HEK293 (cell line): Measurements from ENCODE around the gene ELAVL2.

ENCODE experiments used
- GLI2 ChIP-seq: fragments of 450-650 bp; formaldehyde crosslinking; IDR thresholded peaks from 2 replicates; pipeline ENCODE4; 2017; ENCODE audit warnings: missing biosample characterization, missing genetic modification characterization, low read depth, borderline replicate concordance
- SALL2 ChIP-seq: fragments of 450-650 bp; formaldehyde crosslinking; IDR thresholded peaks from 2 replicates; pipeline ENCODE4 v1.5.0; 2017; ENCODE audit warnings: missing biosample characterization, mild to moderate bottlenecking, missing genetic modification characterization, borderline replicate concordance
- SETDB1 ChIP-seq: IDR thresholded peaks from one replicate; pipeline ENCODE4 v1.6.1; 2017; ENCODE audit warnings: mild to moderate bottlenecking, low read length, moderate library complexity, mixed read lengths; ENCODE audit not compliant: insufficient read length
- SP2 ChIP-seq: fragments of 450-650 bp; formaldehyde crosslinking; IDR thresholded peaks from 2 replicates; pipeline ENCODE4 v1.5.1; 2016; ENCODE audit warnings: missing biosample characterization, missing genetic modification characterization
- SP3 ChIP-seq: fragments of 450-650 bp; formaldehyde crosslinking; IDR thresholded peaks from 2 replicates; pipeline ENCODE4 v1.5.1; 2016; ENCODE audit warnings: missing biosample characterization, missing genetic modification characterization
- ZNF112 ChIP-seq: fragments of 450-650 bp; formaldehyde crosslinking; IDR thresholded peaks from 2 replicates; pipeline ENCODE4 v1.5.0; 2017; ENCODE audit warnings: missing biosample characterization, missing genetic modification characterization
- ZNF121 ChIP-seq: fragments of 450-650 bp; formaldehyde crosslinking; IDR thresholded peaks from 2 replicates; pipeline ENCODE4 v1.5.1; 2016; ENCODE audit warnings: missing biosample characterization, missing genetic modification characterization
- ZNF132 ChIP-seq: fragments of 450-650 bp; formaldehyde crosslinking; IDR thresholded peaks from 2 replicates; pipeline ENCODE4 v1.5.1; 2017; ENCODE audit warnings: missing biosample characterization, missing genetic modification characterization, borderline replicate concordance
- ZNF16 ChIP-seq: fragments of 450-650 bp; formaldehyde crosslinking; IDR thresholded peaks from 2 replicates; pipeline ENCODE4 v1.5.1; 2016; ENCODE audit warnings: low read depth, missing biosample characterization, missing genetic modification characterization
- ZNF169 ChIP-seq: fragments of 450-650 bp; formaldehyde crosslinking; IDR thresholded peaks from 2 replicates; pipeline ENCODE4 v1.5.1; 2016; ENCODE audit warnings: missing biosample characterization, missing genetic modification characterization
- ZNF274 ChIP-seq, 2 experiments: fragments of 200-500 bp in 1 of 2; fragments of 450-650 bp in 1 of 2; sonication (Bioruptor generic) in 1 of 2; formaldehyde crosslinking in 1 of 2; IDR thresholded peaks; 2 replicates each; pipeline versions ENCODE4 v1.5.1 to v1.6.1; 2014 to 2016; ENCODE audit warnings: borderline replicate concordance in 1 of 2, inconsistent platforms in 1 of 2, low read length in 1 of 2, missing biosample characterization in 1 of 2, missing genetic modification characterization in 1 of 2
- ZNF366 ChIP-seq: fragments of 450-650 bp; formaldehyde crosslinking; conservative IDR thresholded peaks from 2 replicates; pipeline ENCODE4 v1.5.1; 2016; ENCODE audit warnings: missing biosample characterization, missing genetic modification characterization
- ZNF391 ChIP-seq: fragments of 450-650 bp; formaldehyde crosslinking; IDR thresholded peaks from 2 replicates; pipeline ENCODE4 v1.5.1; 2016; ENCODE audit warnings: low read depth, missing biosample characterization, missing genetic modification characterization, borderline replicate concordance
- ZNF394 ChIP-seq: fragments of 450-650 bp; formaldehyde crosslinking; IDR thresholded peaks from 2 replicates; pipeline ENCODE4 v1.5.1; 2016; ENCODE audit warnings: missing biosample characterization, missing genetic modification characterization, mild to moderate bottlenecking, moderate library complexity, borderline replicate concordance
- ZNF404 ChIP-seq: fragments of 450-650 bp; formaldehyde crosslinking; IDR thresholded peaks from 2 replicates; pipeline ENCODE4 v1.5.1; 2017; ENCODE audit warnings: missing biosample characterization, missing genetic modification characterization
- ZNF433 ChIP-seq: fragments of 450-650 bp; formaldehyde crosslinking; IDR thresholded peaks from 2 replicates; pipeline ENCODE4 v1.5.1; 2016; ENCODE audit warnings: missing biosample characterization, missing genetic modification characterization, low read depth
- ZNF530 ChIP-seq: fragments of 450-650 bp; formaldehyde crosslinking; IDR thresholded peaks from 2 replicates; pipeline ENCODE4 v1.5.1; 2016; ENCODE audit warnings: low read depth, missing biosample characterization, missing genetic modification characterization
- ZNF544 ChIP-seq: fragments of 450-650 bp; formaldehyde crosslinking; IDR thresholded peaks from 2 replicates; pipeline ENCODE4 v1.5.0; 2017; ENCODE audit warnings: missing biosample characterization, missing genetic modification characterization
- ZNF549 ChIP-seq: fragments of 450-650 bp; IDR thresholded peaks from 2 replicates; pipeline ENCODE4 v1.5.1; 2018; ENCODE audit warnings: missing biosample characterization, missing genetic modification characterization, mild to moderate bottlenecking, inconsistent platforms, moderate library complexity
- ZNF555 ChIP-seq: fragments of 450-650 bp; formaldehyde crosslinking; conservative IDR thresholded peaks from 2 replicates; pipeline ENCODE4 v1.5.1; 2017; ENCODE audit warnings: missing biosample characterization, mild to moderate bottlenecking, missing genetic modification characterization, inconsistent platforms
- ZNF561 ChIP-seq: fragments of 450-650 bp; IDR thresholded peaks from 2 replicates; pipeline ENCODE4 v1.5.1; 2018; ENCODE audit warnings: missing biosample characterization, missing genetic modification characterization, borderline replicate concordance
- ZNF571 ChIP-seq: fragments of 450-650 bp; formaldehyde crosslinking; IDR thresholded peaks from 2 replicates; pipeline ENCODE4 v1.5.0; 2017; ENCODE audit warnings: missing biosample characterization, missing genetic modification characterization
- ZNF585B ChIP-seq: fragments of 450-650 bp; formaldehyde crosslinking; IDR thresholded peaks from 2 replicates; pipeline ENCODE4 v1.5.1; 2016; ENCODE audit warnings: missing biosample characterization, missing genetic modification characterization
- ZNF707 ChIP-seq: fragments of 450-650 bp; formaldehyde crosslinking; IDR thresholded peaks from 2 replicates; pipeline ENCODE4 v1.5.1; 2016; ENCODE audit warnings: missing biosample characterization, missing genetic modification characterization
- ZNF776 ChIP-seq: fragments of 450-650 bp; formaldehyde crosslinking; IDR thresholded peaks from 2 replicates; pipeline ENCODE4 v1.5.0; 2017; ENCODE audit warnings: missing biosample characterization, missing genetic modification characterization, borderline replicate concordance
- ZXDB ChIP-seq: fragments of 450-650 bp; formaldehyde crosslinking; IDR thresholded peaks from 2 replicates; pipeline ENCODE4 v1.5.1; 2016; ENCODE audit warnings: missing biosample characterization, missing genetic modification characterization
- TF ChIP-seq, protein P1 (sequence below): sonication (generic); formaldehyde crosslinking; IDR thresholded peaks from 2 replicates; pipeline ENCODE4 v1.8.1; 2022; ENCODE audit warnings: mild to moderate bottlenecking, moderate library complexity, missing genetic modification reagents
- TF ChIP-seq, protein P2 (sequence below): fragments of 450-650 bp; formaldehyde crosslinking; IDR thresholded peaks from 2 replicates; pipeline ENCODE4 v1.5.1; 2017; ENCODE audit warnings: missing biosample characterization, missing genetic modification characterization
- TF ChIP-seq, protein P3 (sequence below): fragments of 450-650 bp; formaldehyde crosslinking; IDR thresholded peaks from 2 replicates; pipeline ENCODE4 v1.5.1; 2016; ENCODE audit warnings: missing biosample characterization, missing genetic modification characterization
- TF ChIP-seq, protein P4 (sequence below): fragments of 450-650 bp; formaldehyde crosslinking; IDR thresholded peaks from 2 replicates; pipeline ENCODE4 v1.5.1; 2016; ENCODE audit warnings: missing biosample characterization, missing genetic modification characterization
- TF ChIP-seq, protein P5 (sequence below): fragments of 450-650 bp; formaldehyde crosslinking; IDR thresholded peaks from 2 replicates; pipeline ENCODE4 v1.5.1; 2017; ENCODE audit warnings: missing biosample characterization, missing genetic modification characterization
- TF ChIP-seq, protein P6 (sequence below): fragments of 450-650 bp; formaldehyde crosslinking; IDR thresholded peaks from 2 replicates; pipeline ENCODE4 v1.5.1; 2016; ENCODE audit warnings: missing biosample characterization, missing genetic modification characterization
- TF ChIP-seq, protein P7 (sequence below): fragments of 450-650 bp; formaldehyde crosslinking; IDR thresholded peaks from 2 replicates; pipeline ENCODE4 v1.5.1; 2016; ENCODE audit warnings: missing biosample characterization, missing genetic modification characterization, low read depth

Gene ELAVL2

DNA sequence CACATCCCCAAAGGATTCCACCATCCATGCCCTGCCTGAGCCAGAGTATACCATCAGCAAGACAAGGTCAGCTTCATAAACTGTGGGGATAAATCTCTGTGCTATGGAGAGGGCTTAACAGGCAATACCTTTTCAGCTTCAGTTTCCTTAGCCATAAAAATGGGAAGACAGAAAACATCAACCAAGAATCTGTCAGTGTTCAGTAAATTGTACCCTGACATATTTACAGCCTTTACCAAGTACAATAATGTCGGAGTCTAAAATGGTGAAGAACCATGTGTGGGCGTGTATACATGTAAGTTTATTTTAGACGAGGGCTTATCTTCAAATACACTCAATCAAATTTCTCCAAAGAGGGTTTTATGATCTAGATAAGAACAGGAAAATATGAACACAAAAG lies 94.7 kb downstream of the ELAVL2 start (continued):
- TF ChIP-seq, protein P1, sequence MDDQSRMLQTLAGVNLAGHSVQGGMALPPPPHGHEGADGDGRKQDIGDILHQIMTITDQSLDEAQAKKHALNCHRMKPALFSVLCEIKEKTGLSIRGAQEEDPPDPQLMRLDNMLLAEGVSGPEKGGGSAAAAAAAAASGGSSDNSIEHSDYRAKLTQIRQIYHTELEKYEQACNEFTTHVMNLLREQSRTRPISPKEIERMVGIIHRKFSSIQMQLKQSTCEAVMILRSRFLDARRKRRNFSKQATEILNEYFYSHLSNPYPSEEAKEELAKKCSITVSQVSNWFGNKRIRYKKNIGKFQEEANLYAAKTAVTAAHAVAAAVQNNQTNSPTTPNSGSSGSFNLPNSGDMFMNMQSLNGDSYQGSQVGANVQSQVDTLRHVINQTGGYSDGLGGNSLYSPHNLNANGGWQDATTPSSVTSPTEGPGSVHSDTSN: no peak
- TF ChIP-seq, protein P2, sequence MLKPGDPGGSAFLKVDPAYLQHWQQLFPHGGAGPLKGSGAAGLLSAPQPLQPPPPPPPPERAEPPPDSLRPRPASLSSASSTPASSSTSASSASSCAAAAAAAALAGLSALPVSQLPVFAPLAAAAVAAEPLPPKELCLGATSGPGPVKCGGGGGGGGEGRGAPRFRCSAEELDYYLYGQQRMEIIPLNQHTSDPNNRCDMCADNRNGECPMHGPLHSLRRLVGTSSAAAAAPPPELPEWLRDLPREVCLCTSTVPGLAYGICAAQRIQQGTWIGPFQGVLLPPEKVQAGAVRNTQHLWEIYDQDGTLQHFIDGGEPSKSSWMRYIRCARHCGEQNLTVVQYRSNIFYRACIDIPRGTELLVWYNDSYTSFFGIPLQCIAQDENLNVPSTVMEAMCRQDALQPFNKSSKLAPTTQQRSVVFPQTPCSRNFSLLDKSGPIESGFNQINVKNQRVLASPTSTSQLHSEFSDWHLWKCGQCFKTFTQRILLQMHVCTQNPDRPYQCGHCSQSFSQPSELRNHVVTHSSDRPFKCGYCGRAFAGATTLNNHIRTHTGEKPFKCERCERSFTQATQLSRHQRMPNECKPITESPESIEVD (tag by site-specific recombination): peak; percentile 96
- TF ChIP-seq, protein P3, sequence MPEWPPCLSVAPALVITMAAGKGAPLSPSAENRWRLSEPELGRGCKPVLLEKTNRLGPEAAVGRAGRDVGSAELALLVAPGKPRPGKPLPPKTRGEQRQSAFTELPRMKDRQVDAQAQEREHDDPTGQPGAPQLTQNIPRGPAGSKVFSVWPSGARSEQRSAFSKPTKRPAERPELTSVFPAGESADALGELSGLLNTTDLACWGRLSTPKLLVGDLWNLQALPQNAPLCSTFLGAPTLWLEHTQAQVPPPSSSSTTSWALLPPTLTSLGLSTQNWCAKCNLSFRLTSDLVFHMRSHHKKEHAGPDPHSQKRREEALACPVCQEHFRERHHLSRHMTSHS: no peak
- TF ChIP-seq ZNF274 (IDR thresholded peaks at IDR 0.05; ENCODE audit: low read length) (no peak), ZNF274 (tag by site-specific recombination; IDR thresholded peaks at IDR 0.05; ENCODE audit: borderline replicate concordance) (no peak), ZNF561 (tag by site-specific recombination) (peak; percentile 97), ZNF571 (tag by site-specific recombination) (no peak), ZNF366 (tag by site-specific recombination) (no peak), ZNF707 (no peak), ZNF394 (tag by site-specific recombination) (no peak), SALL2 (tag by site-specific recombination) (no peak), ZNF132 (tag by site-specific recombination) (no peak), ZXDB (tag by site-specific recombination) (peak; percentile 86), ZNF433 (no peak), SETDB1 (no peak), ZNF530 (tag by site-specific recombination) (no peak), ZNF169 (tag by site-specific recombination) (no peak), ZNF549 (no peak), ZNF404 (tag by site-specific recombination) (no peak), SP2 (tag by site-specific recombination) (no peak), ZNF112 (tag by site-specific recombination) (no peak), ZNF544 (no peak), ZNF776 (tag by site-specific recombination) (no peak), GLI2 (peak; percentile 87), ZNF16 (tag by site-specific recombination) (no peak), ZNF555 (tag by site-specific recombination) (no peak), ZNF121 (tag by site-specific recombination) (no peak), SP3 (tag by site-specific recombination) (no peak), ZNF391 (no peak), ZNF585B (tag by site-specific recombination) (no peak)
- TF ChIP-seq, protein P4, sequence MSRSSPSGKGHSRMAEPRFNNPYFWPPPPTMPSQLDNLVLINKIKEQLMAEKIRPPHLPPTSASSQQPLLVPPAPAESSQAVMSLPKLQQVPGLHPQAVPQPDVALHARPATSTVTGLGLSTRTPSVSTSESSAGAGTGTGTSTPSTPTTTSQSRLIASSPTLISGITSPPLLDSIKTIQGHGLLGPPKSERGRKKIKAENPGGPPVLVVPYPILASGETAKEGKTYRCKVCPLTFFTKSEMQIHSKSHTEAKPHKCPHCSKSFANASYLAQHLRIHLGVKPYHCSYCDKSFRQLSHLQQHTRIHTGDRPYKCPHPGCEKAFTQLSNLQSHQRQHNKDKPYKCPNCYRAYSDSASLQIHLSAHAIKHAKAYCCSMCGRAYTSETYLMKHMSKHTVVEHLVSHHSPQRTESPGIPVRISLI (tag by site-specific recombination): no peak
- TF ChIP-seq, protein P5, sequence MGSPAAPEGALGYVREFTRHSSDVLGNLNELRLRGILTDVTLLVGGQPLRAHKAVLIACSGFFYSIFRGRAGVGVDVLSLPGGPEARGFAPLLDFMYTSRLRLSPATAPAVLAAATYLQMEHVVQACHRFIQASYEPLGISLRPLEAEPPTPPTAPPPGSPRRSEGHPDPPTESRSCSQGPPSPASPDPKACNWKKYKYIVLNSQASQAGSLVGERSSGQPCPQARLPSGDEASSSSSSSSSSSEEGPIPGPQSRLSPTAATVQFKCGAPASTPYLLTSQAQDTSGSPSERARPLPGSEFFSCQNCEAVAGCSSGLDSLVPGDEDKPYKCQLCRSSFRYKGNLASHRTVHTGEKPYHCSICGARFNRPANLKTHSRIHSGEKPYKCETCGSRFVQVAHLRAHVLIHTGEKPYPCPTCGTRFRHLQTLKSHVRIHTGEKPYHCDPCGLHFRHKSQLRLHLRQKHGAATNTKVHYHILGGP: no peak; the same call in 1 of the 2 replicates
- TF ChIP-seq, protein P6, sequence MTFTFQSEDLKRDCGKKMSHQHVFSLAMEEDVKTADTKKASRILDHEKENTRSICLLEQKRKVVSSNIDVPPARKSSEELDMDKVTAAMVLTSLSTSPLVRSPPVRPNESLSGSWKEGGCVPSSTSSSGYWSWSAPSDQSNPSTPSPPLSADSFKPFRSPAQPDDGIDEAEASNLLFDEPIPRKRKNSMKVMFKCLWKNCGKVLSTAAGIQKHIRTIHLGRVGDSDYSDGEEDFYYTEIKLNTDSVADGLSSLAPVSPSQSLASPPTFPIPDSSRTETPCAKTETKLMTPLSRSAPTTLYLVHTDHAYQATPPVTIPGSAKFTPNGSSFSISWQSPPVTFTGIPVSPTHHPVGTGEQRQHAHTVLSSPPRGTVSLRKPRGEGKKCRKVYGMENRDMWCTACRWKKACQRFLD (tag by site-specific recombination): no peak
- TF ChIP-seq, protein P7, sequence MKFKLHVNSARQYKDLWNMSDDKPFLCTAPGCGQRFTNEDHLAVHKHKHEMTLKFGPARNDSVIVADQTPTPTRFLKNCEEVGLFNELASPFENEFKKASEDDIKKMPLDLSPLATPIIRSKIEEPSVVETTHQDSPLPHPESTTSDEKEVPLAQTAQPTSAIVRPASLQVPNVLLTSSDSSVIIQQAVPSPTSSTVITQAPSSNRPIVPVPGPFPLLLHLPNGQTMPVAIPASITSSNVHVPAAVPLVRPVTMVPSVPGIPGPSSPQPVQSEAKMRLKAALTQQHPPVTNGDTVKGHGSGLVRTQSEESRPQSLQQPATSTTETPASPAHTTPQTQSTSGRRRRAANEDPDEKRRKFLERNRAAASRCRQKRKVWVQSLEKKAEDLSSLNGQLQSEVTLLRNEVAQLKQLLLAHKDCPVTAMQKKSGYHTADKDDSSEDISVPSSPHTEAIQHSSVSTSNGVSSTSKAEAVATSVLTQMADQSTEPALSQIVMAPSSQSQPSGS (tag by site-specific recombination): no peak
